ENCODE results near the gene LCE4A. TPM values are rescaled to one million over a fixed set of nuclear protein-coding genes. Genes with fewer than 3 reads are reported as not detected.
A peak's percentile ranks its signal among the peaks of the same experiment; 100 is the strongest.

The LCE4A gene
- polyA plus RNA-seq, 1 donor from 2014 or later: not detected

DNA sequence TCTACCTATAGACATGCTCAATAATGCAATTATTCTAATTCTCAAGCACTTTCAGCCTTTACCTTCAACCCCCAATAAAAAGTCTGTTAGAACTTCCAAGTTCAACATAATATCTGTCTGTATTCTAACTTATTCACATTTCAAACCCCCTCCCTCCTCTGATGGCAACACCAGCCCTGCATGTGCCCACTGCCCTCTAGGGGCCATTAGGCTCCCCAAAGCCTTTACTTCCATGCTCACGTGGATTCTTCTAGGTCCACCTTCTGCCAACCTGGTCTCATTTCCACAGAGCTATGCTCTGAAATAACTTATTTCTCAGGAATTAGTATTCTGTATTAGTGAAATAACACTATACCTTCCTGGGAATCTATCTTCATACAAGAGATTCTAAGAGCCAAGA is 27.7 kb downstream of the LCE4A start:
- no peaks in the 10 kb centered on the region for H3K9me3 Mint-ChIP-seq
- H3K36me3 Mint-ChIP-seq: peaks cover 4% of the 10 kb centered on the region
- peaks cover 8% of the 10 kb centered on the region for H3K27me3 Mint-ChIP-seq
- H3K27ac Mint-ChIP-seq: no peak overlapping the region
- H3K4me3 Mint-ChIP-seq: no peak overlapping the region
- H3K4me1 Mint-ChIP-seq: no peaks in the 10 kb centered on the region

GRCh38 chr1:152737997-152738396 is 30.0 kb downstream of the LCE4A start:
- Mint-ChIP-seq H3K9me3 (no peaks in the 10 kb centered on the region), H3K27ac (no peak overlapping the region), H3K27me3 (peaks cover 11% of the 10 kb centered on the region)

GRCh38 chr1:152739841-152740240 is 31.9 kb downstream of the LCE4A start:
- H3K27me3 Mint-ChIP-seq: peaks cover 13% of the 10 kb centered on the region
- H3K4me1 Mint-ChIP-seq: no peaks in the 10 kb centered on the region
- peaks cover 4% of the 10 kb centered on the region for H3K36me3 Mint-ChIP-seq
- H3K27ac Mint-ChIP-seq: no peak overlapping the region
- H3K9me3 Mint-ChIP-seq: no peaks in the 10 kb centered on the region
- H3K4me3 Mint-ChIP-seq: no peak overlapping the region

More at GRCh38 chr1:152737997-152738396, 30.0 kb downstream of the LCE4A start:
- Mint-ChIP-seq H3K4me3 (no peak overlapping the region), H3K4me1 (no peaks in the 10 kb centered on the region), H3K36me3 (peaks cover 4% of the 10 kb centered on the region)

DNA sequence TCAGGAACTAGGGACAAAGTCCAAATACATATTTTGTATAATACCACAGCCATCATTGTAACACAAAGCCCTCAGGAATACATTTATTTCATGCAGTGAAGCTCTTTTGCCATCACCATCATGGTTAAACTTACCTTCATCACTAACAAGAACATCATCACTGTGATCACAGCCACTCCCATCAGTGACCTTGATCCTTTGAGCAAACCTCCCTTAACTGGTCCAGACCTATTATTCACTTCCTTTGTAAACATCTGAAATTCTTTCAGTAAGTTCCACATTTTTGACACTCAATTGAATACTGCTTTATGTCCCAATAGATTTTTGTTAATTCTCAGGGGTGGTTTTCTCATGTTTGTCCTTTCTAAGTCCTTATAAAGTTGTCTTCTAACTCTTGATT is 33.7 kb downstream of the LCE4A start:
- H3K27me3 Mint-ChIP-seq: peaks cover 9% of the 10 kb centered on the region

GRCh38 chr1:152743371-152744145 is 35.6 kb downstream of the LCE4A start:
- Mint-ChIP-seq H3K4me3 (no peak overlapping the region), H3K36me3 (peaks cover 2% of the 10 kb centered on the region), H3K9me3 (peaks cover 0 to 3% (median 0%) of the 10 kb centered on the region in 3 donors), H3K27me3 (peaks cover 8% of the 10 kb centered on the region), H3K27ac (no peak overlapping the region), H3K4me1 (no peaks in the 10 kb centered on the region)

More for the DNA sequence above, 33.7 kb downstream of the LCE4A start:
- Mint-ChIP-seq H3K4me1 (no peaks in the 10 kb centered on the region), H3K9me3 (peaks cover 0 to 3% (median 0%) of the 10 kb centered on the region in 3 donors), H3K36me3 (peaks cover 2% of the 10 kb centered on the region), H3K4me3 (no peak overlapping the region), H3K27ac (no peak overlapping the region)

GRCh38 chr1:152745289-152745704 is 37.3 kb downstream of the LCE4A start:
- Mint-ChIP-seq H3K36me3 (no peaks in the 10 kb centered on the region), H3K27me3 (peaks cover 13% of the 10 kb centered on the region), H3K4me1 (no peaks in the 10 kb centered on the region), H3K4me3 (no peak overlapping the region), H3K27ac (peak overlapping the region in 1 of 3 donors; percentile 57), H3K9me3 (peaks cover 0 to 3% (median 2%) of the 10 kb centered on the region in 3 donors)

DNA sequence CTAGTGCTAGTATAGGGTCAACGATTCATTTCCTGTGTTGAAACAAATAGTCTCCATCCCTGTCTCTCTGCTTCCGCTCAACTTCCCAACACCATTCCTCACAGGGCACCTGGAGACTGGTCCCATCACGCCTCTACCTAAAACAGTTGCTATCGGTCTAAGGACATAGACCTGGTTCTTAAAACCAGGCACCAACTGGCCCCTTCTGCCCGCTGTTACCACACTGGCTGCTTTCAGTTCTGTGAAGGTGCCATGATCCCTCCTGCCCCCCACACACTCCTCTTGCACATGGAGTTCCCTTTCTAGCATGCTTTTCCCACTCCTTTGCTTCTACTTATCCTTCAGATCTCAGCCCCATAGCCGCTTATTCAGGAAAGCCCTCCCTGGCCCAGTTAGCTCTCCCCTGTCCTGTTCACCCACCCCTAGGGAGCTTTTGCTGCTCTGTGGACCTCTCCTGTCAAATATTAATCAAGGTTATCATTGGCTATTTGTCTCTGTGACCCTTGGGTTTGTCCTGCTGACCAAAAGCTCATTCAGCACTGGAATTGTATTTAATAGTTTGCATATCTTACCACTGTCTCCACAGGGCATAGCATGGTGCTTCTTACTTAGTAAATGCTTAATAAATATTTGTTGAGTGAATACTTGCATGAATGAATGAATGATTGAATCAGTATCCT is 37.9 kb downstream of the LCE4A start:
- H3K27me3 Mint-ChIP-seq: peaks cover 16% of the 10 kb centered on the region
- no peaks in the 10 kb centered on the region for H3K36me3 Mint-ChIP-seq
- H3K4me1 Mint-ChIP-seq: no peaks in the 10 kb centered on the region
- no peak overlapping the region for H3K4me3 Mint-ChIP-seq
- peak overlapping the region in 1 of 3 donors; percentile 57 for H3K27ac Mint-ChIP-seq
- H3K9me3 Mint-ChIP-seq: peaks cover 0 to 3% (median 2%) of the 10 kb centered on the region in 3 donors

GRCh38 chr1:152747831-152748230 is 39.9 kb downstream of the LCE4A start:
- H3K27me3 Mint-ChIP-seq: peaks cover 13% of the 10 kb centered on the region
- H3K4me1 Mint-ChIP-seq: no peaks in the 10 kb centered on the region
- H3K9me3 Mint-ChIP-seq: peaks cover 0 to 3% (median 2%) of the 10 kb centered on the region in 3 donors
- H3K4me3 Mint-ChIP-seq: no peak overlapping the region
- no peak overlapping the region for H3K27ac Mint-ChIP-seq
- no peaks in the 10 kb centered on the region for H3K36me3 Mint-ChIP-seq

- Mint-ChIP-seq H3K27me3 (peaks cover 11% of the 10 kb centered on the region), H3K27ac (no peak overlapping the region), H3K9me3 (peaks cover 2 to 6% (median 5%) of the 10 kb centered on the region in 3 donors), H3K36me3 (no peaks in the 10 kb centered on the region), H3K4me1 (no peaks in the 10 kb centered on the region), H3K4me3 (no peak overlapping the region)
Observed at GRCh38 chr1:152752225-152752624, 44.3 kb downstream of the LCE4A start.

DNA sequence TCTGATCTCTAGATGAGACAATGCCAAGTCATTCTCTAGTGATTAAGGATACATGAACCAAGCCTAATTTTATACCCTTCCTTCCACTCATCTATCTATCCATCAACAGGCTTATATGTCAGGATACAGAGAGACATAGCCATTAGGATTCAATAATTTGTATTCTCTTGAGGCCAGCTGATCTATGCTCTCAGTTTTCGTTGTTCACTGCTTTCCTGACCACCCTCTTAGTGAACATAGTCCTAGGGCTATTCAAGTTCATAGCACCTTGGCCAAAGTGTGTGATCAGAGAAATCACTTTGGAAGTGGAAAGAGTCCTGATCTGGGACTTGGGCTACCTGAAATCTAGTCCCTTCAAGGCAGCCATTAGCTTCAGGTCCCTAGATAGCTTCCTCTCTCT is 45.6 kb downstream of the LCE4A start:
- peaks cover 2 to 6% (median 5%) of the 10 kb centered on the region in 3 donors for H3K9me3 Mint-ChIP-seq
- H3K27ac Mint-ChIP-seq: no peak overlapping the region
- no peak overlapping the region for H3K4me3 Mint-ChIP-seq
- no peaks in the 10 kb centered on the region for H3K4me1 Mint-ChIP-seq
- no peaks in the 10 kb centered on the region for H3K36me3 Mint-ChIP-seq
- H3K27me3 Mint-ChIP-seq: peaks cover 11% of the 10 kb centered on the region

- Mint-ChIP-seq H3K36me3 (no peaks in the 10 kb centered on the region), H3K4me3 (no peak overlapping the region), H3K4me1 (no peaks in the 10 kb centered on the region), H3K27me3 (peaks cover 7% of the 10 kb centered on the region), H3K27ac (no peak overlapping the region), H3K9me3 (peaks cover 2 to 5% (median 4%) of the 10 kb centered on the region in 3 donors)
Observed at GRCh38 chr1:152756872-152757271, 48.9 kb downstream of the LCE4A start.

DNA sequence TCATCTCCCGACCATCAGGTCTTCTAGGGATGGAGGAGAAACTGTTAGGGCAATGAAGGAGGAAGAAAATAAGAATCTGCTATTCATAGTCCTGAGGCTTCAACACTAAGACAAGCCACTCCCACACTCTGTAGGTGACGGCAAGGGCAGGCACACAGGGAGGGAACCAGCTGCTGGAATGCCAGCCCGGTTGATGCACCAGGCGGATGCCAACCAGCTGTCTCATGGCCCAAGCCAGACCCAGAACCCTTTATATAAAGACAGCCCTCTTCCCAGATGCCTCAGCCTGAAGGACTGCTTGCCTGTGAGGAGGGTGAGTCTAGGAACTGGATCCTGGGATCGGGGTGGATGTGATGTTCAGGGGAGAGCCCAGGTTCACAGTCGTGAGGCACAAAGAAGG is 49.8 kb downstream of the LCE4A start, which contains the start of gene KPRP:
TSS of gene KPRP (plus strand) at position 279 of the 400 bp plus-strand sequence. CDS start 1,564 bp downstream, outside the sequence.
- no peak within 1 kb of the TSS for H3K27ac Mint-ChIP-seq
- H3K36me3 Mint-ChIP-seq: no peaks in the 10 kb centered on the region
- H3K27me3 Mint-ChIP-seq: peaks cover 7% of the 10 kb centered on the region
- no peaks in the 10 kb centered on the region for H3K4me1 Mint-ChIP-seq
- H3K4me3 Mint-ChIP-seq: no peak within 1 kb of the TSS
- H3K9me3 Mint-ChIP-seq: peaks cover 2 to 5% (median 4%) of the 10 kb centered on the region in 3 donors

- no peaks in the 10 kb centered on the region for H3K36me3 Mint-ChIP-seq
- no peak overlapping the region for H3K27ac Mint-ChIP-seq
- H3K4me3 Mint-ChIP-seq: no peak overlapping the region
- peaks cover 7% of the 10 kb centered on the region for H3K27me3 Mint-ChIP-seq
- peaks cover 2 to 5% (median 4%) of the 10 kb centered on the region in 3 donors for H3K9me3 Mint-ChIP-seq
- H3K4me1 Mint-ChIP-seq: no peaks in the 10 kb centered on the region
Observed at GRCh38 chr1:152758636-152759035, 50.7 kb downstream of the LCE4A start.
